Amniotic epithelial cell (primary cell): ENCODE measurements around the gene NXNL2.

Experiments used
- DNase-seq: peaks from one replicate; pipeline ENCODE4 v3.0.0-alpha.2; 2010; ENCODE audit warnings: low read depth

Gene NXNL2

DNA sequence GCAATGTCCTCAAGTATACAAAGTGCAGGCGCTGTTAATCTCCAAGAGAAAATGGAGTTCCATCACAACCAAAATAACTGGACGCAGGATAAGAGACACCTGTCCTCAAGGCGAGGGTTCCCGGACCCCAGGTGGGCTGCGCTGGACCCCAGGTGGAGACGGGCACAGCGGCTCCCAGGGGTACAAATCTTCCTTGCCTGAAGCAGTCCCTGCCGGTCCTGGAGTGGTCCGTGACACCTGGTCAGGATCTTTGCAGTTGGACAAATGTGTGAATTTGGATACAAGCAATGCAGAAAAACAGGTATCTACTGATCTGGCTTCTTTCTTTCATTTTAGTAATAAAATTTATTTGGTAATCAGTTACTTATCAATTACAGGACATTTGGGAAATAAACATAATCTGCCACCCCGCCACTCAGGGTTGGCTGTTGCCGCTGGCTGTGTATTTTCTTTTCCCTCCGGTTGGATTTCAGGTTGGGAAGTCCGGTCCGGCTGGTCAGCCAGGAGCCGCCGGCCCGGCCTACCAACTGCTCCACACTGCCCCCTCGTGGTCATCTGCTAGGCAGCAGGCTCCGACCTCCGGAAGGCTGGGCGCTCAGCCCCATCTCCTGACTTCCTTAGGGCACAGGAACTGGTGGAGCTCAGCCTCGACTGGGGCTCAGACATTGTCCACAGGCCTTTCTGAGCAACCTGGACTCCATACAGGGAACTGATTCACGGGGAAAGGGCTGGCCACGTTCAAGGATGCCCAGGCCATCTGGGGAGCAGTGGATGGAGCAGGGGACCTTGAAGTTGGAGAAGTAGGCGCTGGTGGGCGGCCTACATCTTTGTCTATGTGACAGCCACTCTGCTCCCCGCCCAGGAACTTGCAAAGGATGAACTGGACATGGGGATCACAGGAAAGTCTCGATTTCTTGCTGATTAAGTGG is 43.4 kb downstream of the NXNL2 start:
- DNase-seq, result peak; percentile 59

DNA sequence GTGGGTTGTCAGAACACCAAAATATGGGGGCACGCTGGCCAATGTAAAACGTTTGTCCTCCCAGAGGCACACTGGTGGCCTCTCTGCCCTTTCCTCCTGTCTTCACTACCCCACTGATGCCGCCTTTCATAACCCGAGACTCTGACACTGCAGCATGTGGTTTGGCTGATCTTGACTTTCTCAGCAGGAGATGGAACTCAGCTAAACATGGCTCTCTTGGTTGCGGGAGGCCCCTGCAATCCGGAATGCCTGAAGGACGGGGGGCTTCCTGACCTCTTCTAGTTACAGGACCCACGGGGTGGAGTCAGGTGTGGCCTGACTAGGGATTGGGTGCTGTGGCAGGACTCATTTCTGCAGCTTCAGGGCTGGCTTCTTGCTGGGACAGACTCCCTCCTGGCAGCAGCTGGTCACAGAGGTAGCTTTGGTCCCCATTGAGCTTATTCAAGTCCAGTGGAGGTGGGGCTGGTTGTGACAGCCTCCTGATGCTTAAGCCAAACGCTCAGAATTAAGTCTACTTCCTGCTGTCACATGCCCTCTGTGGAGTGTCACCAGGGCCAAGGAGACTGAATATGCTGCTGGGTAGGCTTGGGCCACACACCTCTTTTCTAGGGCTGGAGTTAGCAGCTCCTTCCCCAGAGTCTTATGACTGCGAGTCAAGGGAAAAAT is 44.2 kb downstream of the NXNL2 start:
- no peak for DNase-seq

DNA sequence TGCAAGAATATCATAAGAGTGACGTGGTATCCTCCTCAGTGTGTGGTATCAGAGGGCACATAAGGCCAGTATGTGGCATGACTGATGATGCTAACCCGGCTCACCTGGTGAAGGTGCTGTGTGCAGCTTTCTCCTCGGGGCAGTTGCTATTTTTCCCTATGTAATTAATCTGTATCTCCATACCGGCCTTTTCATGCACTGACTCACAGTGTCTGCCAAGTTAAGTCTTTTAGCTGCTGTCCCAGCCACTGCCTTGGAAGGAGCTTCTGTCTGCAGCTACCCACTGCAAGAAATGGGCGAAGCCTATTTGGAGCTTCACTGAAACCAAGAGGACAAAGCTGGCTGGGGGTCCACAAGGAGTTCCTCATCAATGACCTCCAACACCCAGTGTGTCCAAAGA is 46.0 kb downstream of the NXNL2 start:
- peak; percentile 22 for DNase-seq

DNA sequence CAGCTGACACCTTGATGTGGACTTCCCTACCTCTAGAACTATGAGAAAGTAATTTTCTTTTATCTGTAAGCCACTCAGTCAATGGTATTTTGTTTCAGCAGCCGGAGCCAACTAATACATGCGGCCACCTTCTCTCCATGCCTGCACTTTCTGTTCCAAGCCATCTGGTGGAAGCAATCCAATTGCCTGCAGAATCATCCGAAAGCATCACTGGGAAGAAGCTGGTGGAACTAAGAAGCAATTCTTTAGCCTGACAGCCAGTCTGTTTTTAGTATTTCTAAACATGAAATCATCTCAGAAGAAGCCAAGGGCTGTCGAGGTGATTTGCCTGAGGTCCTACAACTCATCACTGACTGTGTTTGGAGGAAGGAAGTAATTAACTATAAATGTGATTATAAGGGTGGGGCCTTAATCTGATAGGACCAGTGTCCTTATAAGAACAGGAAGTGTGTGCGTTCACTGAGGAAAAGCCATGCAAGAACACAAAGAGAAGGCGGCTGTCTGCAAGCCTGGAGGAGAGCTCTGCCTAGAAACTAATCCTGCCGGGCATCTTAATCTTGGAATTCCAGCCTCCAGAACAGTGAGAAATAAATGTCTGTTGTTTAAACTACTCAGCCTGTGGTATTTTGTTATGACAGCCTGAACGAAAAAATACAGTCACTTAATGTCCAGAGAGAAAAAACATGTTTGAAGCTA is 49.1 kb downstream of the NXNL2 start:
- DNase-seq, result peak; percentile 82

DNA sequence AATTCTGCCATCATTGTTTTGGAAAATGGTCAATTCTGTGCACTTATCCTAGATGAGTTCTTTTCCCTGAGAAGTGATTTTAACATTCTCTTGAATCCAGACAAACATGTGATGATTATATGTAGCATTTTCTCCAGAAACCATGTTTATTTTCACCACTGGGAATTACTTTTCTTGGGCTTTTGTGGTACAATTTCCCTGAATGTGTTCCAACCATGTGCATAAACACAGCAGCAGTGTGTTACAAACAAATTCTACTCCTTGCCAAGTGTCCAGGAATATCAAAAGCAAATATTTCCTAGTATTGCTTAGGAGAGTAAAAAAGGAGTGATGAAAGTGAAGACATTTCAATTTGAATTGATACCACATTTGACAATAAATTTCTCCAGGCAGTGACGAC is 50.4 kb downstream of the NXNL2 start:
- no peak for DNase-seq

DNA sequence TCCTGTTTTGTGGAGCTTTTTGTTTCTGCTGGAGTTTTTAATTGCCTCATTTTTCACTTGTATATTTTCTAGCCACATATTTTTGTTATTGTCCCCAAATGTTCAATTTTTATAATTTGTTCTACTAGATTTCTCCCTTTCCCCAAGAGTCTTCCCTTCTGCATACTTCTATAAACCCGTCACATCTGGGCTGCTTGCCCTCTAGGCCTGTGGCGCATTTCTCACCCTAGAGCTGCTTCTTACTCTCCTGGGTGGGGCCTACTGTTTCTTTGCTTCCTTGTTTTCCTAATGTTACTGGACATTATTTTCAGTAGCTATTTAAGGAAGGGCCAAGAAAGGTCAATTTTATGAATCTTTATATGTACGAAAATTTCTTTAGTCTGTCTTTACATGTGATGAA is 51.5 kb downstream of the NXNL2 start:
- no peak for DNase-seq

DNA sequence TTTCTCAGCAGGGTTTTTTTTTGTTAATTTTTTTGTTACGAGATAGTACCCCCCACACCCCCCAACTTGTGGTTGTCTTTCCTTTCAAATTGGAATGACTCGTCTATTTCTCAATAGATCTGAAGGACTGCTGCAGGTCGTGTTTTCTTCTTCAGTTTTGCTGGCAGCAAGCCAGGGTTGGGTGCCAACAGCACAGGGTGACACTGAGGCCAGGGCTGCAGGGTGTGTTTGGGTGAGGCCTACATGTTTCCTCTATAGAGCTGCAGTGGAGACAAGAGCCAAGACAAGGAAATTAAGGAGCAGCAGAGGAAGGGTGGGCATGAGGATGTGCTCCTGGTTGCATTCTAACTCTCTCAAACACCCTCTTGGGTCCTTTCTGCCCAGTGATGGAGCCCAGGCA is 52.2 kb downstream of the NXNL2 start:
- DNase-seq, result peak; percentile 20

DNA sequence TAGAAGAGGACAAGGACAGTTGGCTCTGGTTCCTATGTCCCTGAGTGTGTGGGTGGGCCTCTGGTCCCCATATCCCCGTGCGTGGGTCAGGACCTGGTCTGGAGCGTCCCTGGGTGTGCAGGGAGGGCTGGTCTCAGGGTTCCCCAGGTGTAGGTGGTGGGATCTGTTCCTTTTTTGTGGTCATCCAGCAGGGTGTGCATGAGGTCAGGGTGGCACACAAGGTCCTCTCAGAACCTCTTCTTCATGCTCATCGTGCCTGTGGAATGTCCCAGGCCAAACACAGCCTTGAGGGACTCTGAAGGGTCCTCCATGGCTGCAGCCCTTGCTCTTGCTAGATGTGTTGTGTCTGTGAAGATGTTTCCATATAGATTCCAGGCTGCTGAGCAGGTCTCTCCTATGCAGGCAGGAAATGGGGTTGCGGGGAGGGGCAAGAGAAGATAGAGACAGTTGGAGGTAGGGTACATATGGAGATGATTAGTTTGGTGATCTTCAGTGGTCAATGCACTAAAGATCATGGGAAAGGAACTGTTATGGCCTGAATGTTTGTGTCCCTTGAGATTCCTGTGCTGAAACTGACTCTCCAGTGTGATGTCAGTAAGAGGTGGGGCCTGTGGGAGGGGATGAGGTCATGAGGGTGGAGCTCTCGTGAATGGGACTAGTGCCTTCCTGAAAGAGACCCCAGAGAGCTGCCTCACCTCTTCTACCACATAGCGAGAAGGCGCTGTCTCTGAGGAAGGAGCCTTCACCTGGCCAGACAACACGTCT is 53.1 kb downstream of the NXNL2 start:
- no peak for DNase-seq

DNA sequence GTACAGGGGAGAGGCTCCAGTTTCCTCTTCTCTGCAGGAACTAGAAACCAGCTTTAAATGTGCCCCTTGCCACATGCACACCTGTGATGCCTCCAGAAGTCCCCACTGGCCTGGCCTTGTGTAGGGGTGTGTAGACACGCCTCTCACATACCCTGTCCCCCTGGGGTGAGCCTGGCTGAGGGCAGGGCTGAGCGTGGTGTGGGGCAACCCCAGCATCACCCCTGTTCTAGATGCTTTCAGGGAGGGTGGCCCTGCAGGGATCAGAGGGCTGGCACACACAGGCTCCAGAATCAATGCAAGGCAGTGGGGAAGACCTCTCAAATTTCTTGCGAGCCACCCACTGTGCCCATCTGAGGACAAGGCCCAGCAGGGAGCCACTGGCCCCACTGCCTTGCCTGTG is 54.7 kb downstream of the NXNL2 start:
- no peak for DNase-seq

DNA sequence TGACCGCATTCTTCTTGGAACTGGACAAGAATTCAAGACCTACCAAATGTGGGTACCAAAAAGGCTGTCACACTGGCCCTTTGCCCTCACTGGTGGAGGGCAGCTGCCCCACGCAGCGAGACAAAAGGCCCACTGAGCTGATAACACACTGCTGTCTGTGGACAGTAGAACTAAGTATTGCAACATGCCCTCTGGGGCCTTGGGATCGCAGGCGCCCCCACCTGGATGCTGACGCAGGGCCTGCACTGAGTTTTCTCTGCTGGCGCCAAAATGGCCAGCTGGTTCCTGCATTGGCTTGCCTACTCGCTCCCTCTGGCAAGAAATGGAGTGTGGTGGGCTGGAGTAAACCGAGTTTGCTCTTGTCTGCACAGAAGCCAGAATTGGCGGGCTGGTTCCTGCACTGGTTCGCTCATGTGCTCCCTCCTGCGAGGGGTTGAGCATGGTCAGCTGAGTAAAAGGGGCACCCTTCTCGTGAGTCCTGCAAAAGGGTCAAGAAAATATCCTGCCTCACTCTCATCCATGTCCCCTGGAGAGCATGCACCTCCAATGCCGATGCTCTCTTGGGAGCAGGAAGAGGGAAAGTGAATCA is 55.7 kb downstream of the NXNL2 start:
- peak; percentile 24 for DNase-seq

DNA sequence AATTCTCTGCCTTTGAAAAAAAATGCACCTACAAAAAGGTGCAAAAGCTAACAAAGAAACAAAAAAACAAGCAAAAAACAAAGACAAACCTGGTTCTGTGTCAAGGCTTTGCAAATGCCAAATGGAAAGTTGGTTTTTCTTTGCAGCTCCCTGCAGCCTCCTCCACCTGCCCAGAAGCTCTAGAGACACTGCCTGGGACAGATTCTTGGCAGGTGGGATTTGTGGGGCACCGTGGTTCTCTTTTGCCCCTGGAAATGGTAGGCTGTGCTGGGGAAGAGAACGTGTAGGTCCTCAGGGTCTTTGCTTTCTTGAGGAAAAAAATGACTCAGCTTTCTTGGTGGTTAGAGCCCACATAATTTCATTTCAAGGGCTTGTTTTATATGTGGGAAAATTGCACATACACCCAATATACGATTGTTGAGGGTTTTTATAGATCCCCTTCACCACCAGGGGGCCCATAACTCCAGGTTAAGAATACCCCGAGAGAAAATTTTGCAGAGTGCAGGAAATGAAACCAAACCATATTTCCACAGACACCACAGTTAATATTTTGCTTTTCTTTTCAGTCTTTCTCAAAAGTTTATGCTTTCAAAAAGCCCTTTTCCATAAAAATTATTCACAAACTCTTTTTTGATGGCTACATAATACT is 58.7 kb downstream of the NXNL2 start:
- peak; percentile 58 for DNase-seq
